GM12874 (cell line): ENCODE data around the gene GPC3.

ENCODE experiments used
- CTCF ChIP-seq: IDR thresholded peaks from 2 replicates; pipeline ENCODE4 v1.5.1; 2011; ENCODE audit warnings: low read depth, mild to moderate bottlenecking, control low read depth, low read length, moderate library complexity; ENCODE audit not compliant: insufficient read depth

Gene GPC3

DNA sequence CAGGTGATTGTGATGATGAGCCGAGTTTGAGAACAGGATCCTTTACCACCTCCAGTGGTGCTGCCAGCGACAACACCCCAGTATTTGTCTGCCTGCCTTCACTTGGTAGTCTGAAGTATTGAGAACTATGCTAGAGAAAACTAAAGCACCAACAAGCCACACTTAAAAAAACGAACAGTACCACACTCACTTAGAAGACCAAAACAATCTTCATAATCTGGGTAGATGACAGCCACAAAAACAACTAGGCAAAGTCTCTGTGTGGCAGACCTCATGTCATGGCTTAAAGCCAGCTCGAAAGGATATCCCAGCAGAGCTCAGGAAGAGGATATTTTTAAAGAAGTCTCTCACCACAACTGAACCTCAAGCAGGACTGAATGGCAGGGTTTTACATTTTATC lies 236.0 kb downstream of the GPC3 start:
- TF ChIP-seq CTCF, result no peak

DNA sequence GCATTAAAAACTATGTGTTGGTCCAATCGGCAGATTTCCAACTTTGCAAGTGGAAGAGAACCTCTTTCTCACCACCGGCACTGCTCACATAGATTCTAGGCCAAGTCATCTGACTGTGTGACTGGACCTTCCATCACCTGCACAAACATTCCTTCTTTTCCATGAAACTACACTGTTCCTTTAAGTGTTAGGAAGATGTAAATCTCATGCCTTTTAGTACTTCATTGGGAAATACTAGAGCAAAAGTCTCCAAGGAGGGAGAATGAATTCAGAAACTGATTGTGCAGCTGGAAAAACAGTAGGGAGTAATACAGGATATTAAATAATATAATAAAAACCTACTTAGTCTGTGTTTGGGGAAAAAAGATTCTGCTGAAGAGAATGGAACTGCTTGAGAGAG lies 238.2 kb downstream of the GPC3 start:
- TF ChIP-seq CTCF, result no peak

DNA sequence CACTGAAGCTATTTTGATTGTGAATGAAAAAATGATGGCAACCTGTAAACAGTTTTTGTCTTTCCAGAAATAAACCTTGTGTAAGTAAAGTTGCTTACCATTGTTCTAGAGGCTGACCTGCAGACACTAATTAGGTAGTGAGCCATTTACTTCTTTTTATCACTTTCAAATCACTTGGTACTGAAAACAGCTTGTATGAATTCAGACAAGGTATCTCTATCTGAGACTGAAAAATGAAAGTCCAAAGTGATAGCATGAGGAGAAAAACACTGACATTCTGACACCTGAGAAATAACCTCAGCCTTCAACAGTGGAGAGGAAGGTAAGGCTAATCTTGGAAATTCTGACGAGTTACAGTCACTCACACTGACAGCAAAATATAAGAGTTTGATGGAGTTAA lies 238.8 kb downstream of the GPC3 start:
- no peak for TF ChIP-seq CTCF

GRCh38 chrX:133745349-133745748 lies 240.0 kb downstream of the GPC3 start:
- 0 out of 2 replicates have a peak, but pooled peaks have one; percentile 4 for TF ChIP-seq CTCF

DNA sequence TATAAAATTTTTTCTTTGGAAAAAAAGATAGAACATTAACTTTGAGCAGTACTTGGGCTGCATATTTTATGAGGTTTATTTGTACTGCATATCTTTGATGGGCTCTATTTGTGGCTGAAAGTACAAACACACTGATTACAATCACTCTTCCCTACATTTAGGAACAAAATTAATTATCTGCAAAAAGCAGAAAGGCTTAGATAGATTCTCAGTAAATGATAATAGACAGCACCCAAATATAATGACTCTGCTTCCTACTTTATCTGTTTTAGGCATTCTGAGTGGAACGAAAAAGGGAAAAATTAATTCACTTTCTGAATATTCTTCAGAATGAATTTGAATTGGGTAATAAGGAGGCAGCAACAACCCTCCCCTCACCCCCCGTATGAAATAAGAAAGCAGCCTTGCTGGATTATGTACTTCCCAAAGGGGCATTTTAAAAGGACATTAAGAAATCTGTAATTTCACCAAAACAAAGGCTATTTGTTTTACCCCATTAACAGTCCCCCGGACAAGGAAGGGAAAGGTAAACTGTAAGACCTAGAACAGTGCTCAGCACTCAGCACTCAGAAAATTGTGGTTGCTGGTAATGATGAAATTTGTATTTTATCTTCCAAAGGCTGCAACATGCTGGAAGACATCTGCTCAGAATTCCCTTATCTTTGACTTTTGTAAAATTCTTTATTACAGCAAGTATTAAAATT lies 242.6 kb downstream of the GPC3 start:
- TF ChIP-seq CTCF, result no peak

- TF ChIP-seq CTCF, result no peak
These were observed 244.1 kb downstream of the GPC3 start for GRCh38 chrX:133741303-133741702.

GRCh38 chrX:133726642-133727041 lies 258.8 kb downstream of the GPC3 start:
- no peak for TF ChIP-seq CTCF
